Left kidney (tissue), 1 donor: ENCODE data around the gene DYNC1LI2. TPM values are rescaled to one million over a fixed set of nuclear protein-coding genes. Genes with fewer than 3 reads are reported as not detected.

ENCODE experiments used
- polyA plus RNA-seq: library from polyadenylated mRNA; unstranded; fragments of 120-200 nt; gene quantifications from one replicate; pipeline ENCODE4 v1.2.1, GENCODE V29; 2013; ENCODE audit not compliant: insufficient read length

Gene DYNC1LI2
- polyA plus RNA-seq, 1 donor, result 174 TPM

Other genes starting within 250 kb of the DYNC1LI2 start
- 41.8 TPM for gene TK2, start 201.5 kb downstream of the DYNC1LI2 start, polyA plus RNA-seq
- gene CKLF, start 199.0 kb downstream of the DYNC1LI2 start, polyA plus RNA-seq, result 38.9 TPM
- gene CMTM1, start 185.2 kb downstream of the DYNC1LI2 start, polyA plus RNA-seq, result 7.0 TPM
- gene CMTM2, start 172.1 kb downstream of the DYNC1LI2 start, polyA plus RNA-seq, result 0.75 TPM
- 61.1 TPM for gene CMTM3, start 146.9 kb downstream of the DYNC1LI2 start, polyA plus RNA-seq
- 71.6 TPM for gene CMTM4, start 54.9 kb downstream of the DYNC1LI2 start, polyA plus RNA-seq
- 0.12 TPM for gene TERB1, start 50.0 kb upstream of the DYNC1LI2 start, polyA plus RNA-seq
- 115 TPM for gene NAE1, start 79.4 kb upstream of the DYNC1LI2 start, polyA plus RNA-seq
- gene CA7, start 92.8 kb upstream of the DYNC1LI2 start, polyA plus RNA-seq, result 0.65 TPM
- gene PDP2, start 128.9 kb upstream of the DYNC1LI2 start, polyA plus RNA-seq, result 15.0 TPM
- 221 TPM for gene CDH16, start 167.3 kb upstream of the DYNC1LI2 start, polyA plus RNA-seq
- 3.7 TPM for gene RRAD, start 173.9 kb upstream of the DYNC1LI2 start, polyA plus RNA-seq
- 78.3 TPM for gene CIAO2B, start 182.8 kb upstream of the DYNC1LI2 start, polyA plus RNA-seq
- gene CES2, start 183.9 kb upstream of the DYNC1LI2 start, polyA plus RNA-seq, result 41.1 TPM
- 4.1 TPM for gene CES3, start 209.7 kb upstream of the DYNC1LI2 start, polyA plus RNA-seq
- gene CES4A, start 237.0 kb upstream of the DYNC1LI2 start, polyA plus RNA-seq, result 12.4 TPM